Effector CD8-positive, alpha-beta T cell (primary cell): ENCODE data around the gene NTNG2.

Experiments
- DNase-seq: peaks from one replicate; lab custom pipeline; 2025; lab: John Stamatoyannopoulos, UW

Gene NTNG2

DNA sequence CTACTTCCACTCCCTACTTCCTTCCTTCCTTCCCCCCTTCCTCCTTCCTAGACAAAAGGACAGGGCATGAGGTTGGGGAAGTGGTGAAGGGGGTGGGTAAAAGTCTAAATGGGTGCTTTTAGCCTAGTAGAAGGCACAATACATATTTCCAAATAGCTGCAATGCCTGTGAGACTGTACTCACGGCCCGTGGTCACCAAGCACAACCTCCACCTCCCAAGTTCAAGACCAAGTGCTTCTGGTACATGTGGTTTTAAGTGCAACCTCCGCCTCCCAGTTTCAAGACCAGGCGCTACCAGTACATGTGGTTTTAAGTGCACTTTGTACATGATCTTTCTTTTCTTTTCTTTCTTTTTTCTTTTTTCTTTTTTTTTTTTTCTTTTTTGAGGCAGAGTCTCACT lies 14.5 kb upstream of the NTNG2 start:
- no peak for DNase-seq

- DNase-seq: no peak
These were observed 14.0 kb upstream of the NTNG2 start for GRCh38 chr9:132147839-132148238.

- no peak for DNase-seq
These were observed 11.6 kb upstream of the NTNG2 start for GRCh38 chr9:132150256-132150655.

DNA sequence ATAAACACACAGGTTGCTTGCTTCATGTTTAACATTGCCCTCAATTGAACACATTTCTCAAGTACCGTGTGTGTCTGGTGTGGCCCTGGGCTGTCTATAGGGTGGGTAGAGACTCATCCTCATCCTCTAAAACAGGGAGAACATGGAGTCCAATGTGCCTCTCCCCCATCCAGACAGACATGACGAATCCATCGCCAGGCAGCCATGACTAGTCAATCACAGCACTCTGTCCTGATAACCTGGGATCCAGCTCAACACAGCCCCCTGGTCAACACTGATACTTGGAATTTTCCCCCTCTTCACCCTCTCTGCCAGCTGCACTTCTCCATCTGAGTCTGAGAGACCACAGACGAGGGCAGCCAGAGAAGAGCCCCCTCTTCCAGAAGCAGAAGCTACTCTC lies 10.7 kb upstream of the NTNG2 start:
- no peak for DNase-seq

- DNase-seq: no peak
These were observed 9.6 kb upstream of the NTNG2 start for GRCh38 chr9:132152231-132152630.

- DNase-seq: no peak
These were observed 6.8 kb upstream of the NTNG2 start for GRCh38 chr9:132154863-132155567.

DNA sequence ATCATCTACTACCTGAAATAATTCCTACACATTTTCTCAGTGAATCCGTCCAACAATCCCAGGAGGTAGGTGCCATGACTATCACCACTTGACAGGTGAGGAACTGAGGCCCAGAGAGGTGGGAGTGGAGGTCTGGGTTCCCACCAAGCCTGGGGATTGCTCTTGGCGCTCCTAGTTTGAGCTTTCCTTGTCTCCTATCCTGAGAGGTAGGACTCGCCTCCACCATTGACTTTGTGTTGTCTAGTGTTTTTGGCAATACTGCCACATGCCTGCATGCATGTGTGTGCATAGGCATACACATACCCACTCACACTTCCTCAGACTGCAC lies 6.3 kb upstream of the NTNG2 start:
- DNase-seq: no peak

- DNase-seq: no peak
These were observed 5.6 kb upstream of the NTNG2 start for GRCh38 chr9:132156262-132156661.

DNA sequence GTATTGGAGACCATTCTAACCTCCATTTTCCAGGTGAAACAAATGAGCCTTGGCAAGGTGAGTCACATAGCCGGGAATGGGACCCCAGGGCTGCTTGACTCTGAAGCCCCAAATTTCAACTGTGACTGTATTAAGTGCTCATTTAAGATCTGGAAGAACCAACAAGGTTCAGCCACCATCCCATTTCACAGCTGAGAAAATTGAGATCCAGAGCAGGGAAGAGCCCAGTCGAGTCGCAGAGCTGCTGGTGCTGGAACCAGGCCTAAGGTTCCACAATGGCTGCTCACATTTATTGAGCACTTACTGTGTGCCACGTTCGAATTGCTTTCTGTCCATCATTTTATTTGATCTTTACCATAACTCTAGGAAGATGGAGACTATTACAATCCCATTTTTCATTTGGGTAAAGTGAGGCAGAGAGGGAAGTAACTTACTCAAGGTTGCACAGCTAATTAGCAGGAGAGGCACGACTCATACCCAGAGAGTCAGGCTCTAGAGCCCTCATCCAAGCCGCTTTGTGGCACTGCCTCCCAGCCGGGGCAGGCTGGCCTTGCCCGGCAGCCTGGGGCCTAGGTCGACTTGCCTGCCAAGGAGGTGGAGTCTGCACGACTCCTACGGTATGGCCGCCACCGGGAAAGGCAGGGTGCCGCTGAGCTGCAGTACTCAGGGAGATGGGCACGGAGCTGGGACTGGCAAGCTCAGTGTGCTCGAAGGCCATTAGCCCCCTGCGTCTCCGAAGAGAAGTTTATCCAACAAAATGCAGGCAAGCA lies 4.3 kb upstream of the NTNG2 start:
- no peak for DNase-seq

DNA sequence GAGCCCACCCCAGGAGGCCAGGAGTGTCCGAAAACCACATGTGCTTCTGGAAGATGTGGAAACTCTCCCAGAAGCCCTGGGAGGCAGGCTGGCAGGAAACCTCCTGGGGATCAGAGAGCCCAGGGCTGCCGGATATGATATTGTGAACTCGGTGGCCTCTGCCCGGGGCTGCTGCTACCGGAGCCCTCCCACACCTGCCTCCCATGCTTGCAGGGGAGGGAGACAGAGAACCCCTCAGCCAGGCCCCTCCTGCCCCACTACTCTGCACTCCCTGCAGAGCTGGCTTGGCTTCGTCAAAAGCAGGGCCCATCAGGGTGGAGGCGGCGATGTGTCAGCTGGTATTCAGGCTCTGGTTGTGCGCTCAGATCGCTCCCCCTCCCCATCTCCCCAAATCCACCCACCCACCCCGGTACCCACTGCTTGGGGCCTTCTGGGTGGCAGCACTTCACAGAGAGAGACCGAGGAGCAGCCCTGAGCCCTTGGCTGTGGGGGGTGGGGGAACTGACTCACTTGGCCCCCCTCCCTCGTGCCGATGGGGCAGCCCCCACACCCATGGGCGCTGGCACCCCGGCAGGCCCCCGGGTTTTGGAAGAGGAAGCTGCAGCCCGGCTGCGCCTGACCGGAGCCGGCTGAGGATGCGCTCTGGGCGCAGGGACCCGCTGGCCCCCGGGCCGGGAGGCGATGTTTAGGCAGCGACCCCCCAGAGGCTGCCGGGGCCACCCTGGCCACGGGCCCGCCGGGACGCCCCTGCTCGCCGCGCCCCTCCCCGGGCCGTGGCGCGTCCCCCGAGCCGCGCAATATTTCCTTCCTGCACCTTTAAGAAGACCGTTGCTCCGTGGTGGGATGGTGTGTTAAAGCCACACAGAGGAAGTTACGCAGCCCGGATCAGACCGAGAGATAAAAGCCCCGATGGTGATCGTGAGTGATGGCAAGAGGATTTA lies 786 bp upstream of the NTNG2 start:
- no peak for DNase-seq

- no peak for DNase-seq
These were observed 1.1 kb downstream of the NTNG2 start for GRCh38 chr9:132162764-132163456.

- DNase-seq: no peak
These were observed 1.6 kb downstream of the NTNG2 start for GRCh38 chr9:132163457-132163875.

- no peak for DNase-seq
These were observed 2.2 kb downstream of the NTNG2 start for GRCh38 chr9:132163876-132164603.

DNA sequence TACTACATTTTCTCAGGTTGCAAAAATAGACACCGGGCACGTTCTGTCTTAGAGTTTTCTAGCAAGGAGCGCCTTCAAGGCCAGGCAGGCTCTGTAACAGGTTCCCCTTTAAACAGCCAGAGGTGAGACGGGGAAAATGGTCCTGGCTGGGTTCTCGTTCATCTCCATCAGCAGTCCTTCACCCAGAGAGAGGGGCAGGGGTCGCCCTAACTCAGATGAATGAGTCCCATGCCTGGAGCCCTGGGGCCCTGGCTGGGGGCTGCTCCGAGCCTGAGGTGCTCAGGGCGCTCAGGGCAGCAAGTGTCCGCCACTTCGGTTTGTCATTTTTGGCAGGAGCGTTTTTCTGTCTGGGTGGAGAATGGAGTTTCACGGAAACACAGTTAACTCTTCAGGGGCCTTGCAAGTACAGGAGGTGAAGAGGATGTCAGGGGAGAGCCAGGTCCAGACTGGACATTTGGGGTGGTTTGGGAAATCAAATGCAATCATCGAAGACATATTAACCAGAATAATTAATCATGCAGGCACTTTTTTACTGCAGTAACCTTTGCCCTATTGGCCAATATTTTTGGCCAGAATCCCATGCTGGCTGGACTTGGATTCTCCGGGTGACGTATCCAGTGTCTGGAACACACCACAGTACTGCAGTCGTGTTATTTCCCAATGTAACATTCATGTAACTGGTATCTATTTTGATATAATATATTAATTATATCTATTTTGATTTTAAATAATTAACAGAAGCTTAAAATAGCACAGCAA lies 2.9 kb downstream of the NTNG2 start:
- DNase-seq: no peak

GRCh38 chr9:132166599-132166998 lies 4.7 kb downstream of the NTNG2 start:
- DNase-seq: no peak

- DNase-seq: no peak
These were observed 5.3 kb downstream of the NTNG2 start for GRCh38 chr9:132167192-132167591.

DNA sequence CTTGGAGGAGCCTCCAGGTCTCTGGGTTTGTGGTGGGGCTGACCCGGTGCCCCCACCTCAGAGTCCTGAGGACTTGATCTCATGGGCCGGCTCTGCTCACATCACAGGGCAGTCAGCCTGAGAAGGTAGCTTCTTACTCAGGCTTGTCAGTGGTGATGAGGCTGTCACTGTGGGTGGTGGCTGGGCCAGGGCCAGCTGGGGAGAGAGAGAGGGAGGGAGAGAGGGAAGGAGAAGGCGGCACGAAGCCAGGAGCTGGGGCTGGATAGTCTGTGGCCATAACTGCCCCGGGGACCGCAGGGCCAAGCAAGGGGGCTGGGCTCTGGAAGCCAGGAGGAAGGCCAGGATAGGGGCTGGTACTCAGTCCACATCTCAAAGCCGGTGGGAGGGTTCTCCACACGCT lies 6.5 kb downstream of the NTNG2 start:
- DNase-seq: no peak

- no peak for DNase-seq
These were observed 7.0 kb downstream of the NTNG2 start for GRCh38 chr9:132168851-132169250.

DNA sequence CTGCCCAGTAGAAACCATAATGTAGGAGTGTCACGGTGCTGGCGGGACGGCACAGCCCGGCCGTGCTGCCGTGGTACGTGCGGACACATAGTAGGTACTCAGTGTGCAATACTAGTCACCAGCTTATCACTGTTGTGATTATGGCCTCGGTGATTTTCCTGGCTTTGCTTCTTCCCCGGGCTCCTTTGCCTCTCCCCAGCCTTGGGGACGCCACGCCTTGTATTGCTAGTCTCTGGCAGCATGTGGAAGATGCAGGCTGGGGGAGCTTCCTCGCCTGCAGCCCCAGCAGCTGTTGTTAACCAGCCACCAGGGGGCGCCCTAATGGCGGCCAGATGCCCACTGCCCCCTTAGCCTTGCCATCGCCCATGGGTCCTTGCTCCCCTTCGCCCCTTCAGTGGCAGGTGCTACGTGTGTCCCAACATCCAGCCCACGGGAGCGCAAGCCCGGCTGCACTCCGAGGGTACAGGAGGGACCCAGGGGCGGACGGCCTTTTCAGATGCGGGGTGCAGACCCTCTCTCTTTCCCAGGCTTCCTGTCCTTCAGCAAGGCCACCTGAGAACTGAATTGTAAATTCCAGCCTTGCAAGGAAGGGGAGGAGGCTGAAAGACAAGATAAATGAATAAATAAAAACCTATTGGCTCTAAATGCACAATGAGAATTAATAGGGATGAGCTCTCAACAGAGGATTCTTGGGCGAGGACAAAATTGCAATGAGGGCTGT lies 8.0 kb downstream of the NTNG2 start:
- DNase-seq: peak; percentile 23

- DNase-seq: no peak
These were observed 9.8 kb downstream of the NTNG2 start for GRCh38 chr9:132171702-132172101.
